Activated T-cell treated with anti-CD3 and anti-CD28 coated beads, Interleukin-2, amount 50 U/mL, for 72 hours (primary cell): Measurements from ENCODE around the gene PDE1C. TPM values are rescaled to one million over a fixed set of nuclear protein-coding genes. Genes with fewer than 3 reads are reported as not detected.

ENCODE experiments used
- ATAC-seq, 2 donors: fragments of 150-1000 bp; cut with Tn5 transposase; replicated peaks in 1 of 2; 2 replicates each; pipeline ENCODE4 v1.10.0; 2021; ENCODE audit warnings: moderate library complexity in 2 of 2, mild to moderate bottlenecking in 1 of 2
- DNase-seq, 2 donors: peaks; one replicate each; pipeline ENCODE4 v3.0.0; 2021 to 2022; ENCODE audit warnings: mixed read lengths in 1 of 2
- H3K27ac Mint-ChIP-seq: one replicate; pipeline ENCODE4 v1.8.0; 2022; ENCODE audit warnings: mild to moderate bottlenecking, moderate library complexity, mixed read lengths
- H3K27me3 Mint-ChIP-seq: one replicate; pipeline ENCODE4 v1.8.0; 2022; ENCODE audit warnings: low read depth, mixed read lengths
- H3K36me3 Mint-ChIP-seq, 2 donors: one replicate each; pipeline ENCODE4 v1.8.0; 2022; ENCODE audit warnings: mixed read lengths in 2 of 2, mild to moderate bottlenecking in 1 of 2; ENCODE audit not compliant: insufficient read depth in 2 of 2
- H3K4me1 Mint-ChIP-seq: one replicate; pipeline ENCODE4 v1.8.0; 2022; ENCODE audit warnings: low read depth, mixed read lengths
- H3K4me3 Mint-ChIP-seq, 2 donors: one replicate each; pipeline ENCODE4 v1.8.0; 2022; ENCODE audit warnings: mild to moderate bottlenecking in 2 of 2, mixed read lengths in 2 of 2, moderate library complexity in 2 of 2
- H3K9me3 Mint-ChIP-seq, 2 donors: one replicate each; pipeline ENCODE4 v1.8.0; 2022; ENCODE audit warnings: mixed read lengths in 2 of 2
- total RNA-seq, 2 donors: library from RNA; stranded (reverse); gene quantifications; one replicate each; pipeline ENCODE4 v1.2.3, GENCODE V29; 2022

PDE1C gene
- total RNA-seq, 2 donors from 2014 or later: not detected

DNA sequence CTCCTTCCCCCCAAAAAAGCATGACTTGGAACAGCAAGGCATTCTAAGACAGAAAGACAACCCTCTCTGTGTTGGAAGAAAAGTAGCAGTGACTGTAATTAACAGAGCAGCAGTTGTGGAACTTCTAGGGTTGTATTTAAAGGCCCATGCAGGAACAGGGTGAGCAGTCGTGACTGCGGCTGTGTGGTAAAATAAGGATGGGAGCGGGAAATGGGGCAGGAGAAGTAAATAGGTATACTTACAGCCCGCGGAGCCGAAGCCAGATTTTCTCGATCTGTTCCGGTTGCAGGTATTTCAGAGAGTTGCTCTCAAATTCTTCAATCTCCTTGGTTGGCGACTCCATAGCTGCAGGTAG lies 179 bp downstream of the PDE1C start:
- Mint-ChIP-seq H3K36me3 (no peaks in the 10 kb centered on the region), H3K9me3 (peaks cover 0 to 2% of the 10 kb centered on the region in 2 donors), H3K4me3 (no peak overlapping the region), H3K4me1 (no peaks in the 10 kb centered on the region), H3K27me3 (peaks cover 21% of the 10 kb centered on the region), H3K27ac (no peak overlapping the region)
- DNase-seq (no peak), ATAC-seq (no peak)

DNA sequence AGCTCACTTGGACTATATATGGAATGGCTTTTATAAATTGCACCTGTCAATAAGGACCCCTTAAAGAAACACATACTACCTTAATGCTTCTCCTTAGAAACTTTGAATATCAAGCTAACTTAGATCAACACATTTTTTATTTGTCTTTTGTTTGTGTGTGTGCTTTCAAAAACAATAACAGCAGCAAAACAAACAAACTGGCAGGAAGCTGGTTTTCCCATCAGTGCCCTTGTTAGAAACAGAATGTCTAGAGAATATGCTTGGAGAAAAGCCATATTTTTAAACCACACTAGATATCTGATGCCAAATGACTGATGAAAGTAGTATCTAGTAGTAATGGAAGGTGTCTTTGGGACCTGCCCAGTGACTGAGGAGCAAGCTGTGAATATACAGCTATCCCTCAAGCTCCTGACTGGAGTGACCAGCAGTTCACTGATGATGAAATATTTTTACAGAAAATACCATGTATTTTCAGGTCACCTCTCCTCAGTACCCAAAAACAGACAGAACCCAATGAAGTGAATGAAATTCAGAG lies 1.0 kb downstream of the PDE1C start:
- H3K36me3 Mint-ChIP-seq: no peaks in the 10 kb centered on the region
- no peak for ATAC-seq
- H3K27me3 Mint-ChIP-seq: peaks cover 21% of the 10 kb centered on the region

DNA sequence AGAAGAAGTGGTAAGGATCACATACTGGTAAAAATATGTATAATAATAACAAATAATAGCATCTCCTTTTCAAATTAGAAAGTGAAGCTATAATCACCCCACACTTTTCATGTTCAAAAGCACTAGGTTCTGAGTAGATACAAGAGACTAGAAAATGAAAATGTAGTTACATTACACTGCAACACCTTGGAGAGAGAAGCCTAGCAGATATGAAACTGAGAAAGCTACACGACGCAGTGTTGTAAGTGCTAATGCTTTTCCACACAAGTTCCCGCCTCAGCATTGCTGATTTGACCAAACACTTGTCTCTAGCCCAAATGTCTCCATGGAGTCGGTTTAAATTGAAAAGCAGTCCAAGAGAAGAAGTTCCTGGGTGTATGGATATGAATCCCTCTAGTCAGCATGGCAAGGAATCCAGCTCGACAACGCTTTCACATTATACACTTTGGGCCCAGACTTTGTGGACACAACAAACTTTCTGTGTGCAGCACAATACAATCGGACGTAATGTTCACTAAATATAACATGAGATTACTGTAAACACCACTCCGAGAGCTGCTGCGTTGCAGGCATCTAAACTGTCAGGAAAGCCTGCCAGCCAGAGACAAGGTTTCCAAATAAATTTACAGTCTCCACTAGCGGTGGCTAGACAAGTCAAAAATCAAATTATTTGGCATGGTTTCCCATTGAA lies 1.7 kb downstream of the PDE1C start:
- DNase-seq (no peak), ATAC-seq (no peak)
- H3K36me3 Mint-ChIP-seq: no peaks in the 10 kb centered on the region
- no peaks in the 10 kb centered on the region for H3K9me3 Mint-ChIP-seq
- H3K27ac Mint-ChIP-seq: no peak overlapping the region
- H3K4me1 Mint-ChIP-seq: no peaks in the 10 kb centered on the region
- no peak overlapping the region for H3K4me3 Mint-ChIP-seq
- H3K27me3 Mint-ChIP-seq: peaks cover 21% of the 10 kb centered on the region

More for the DNA sequence above, 1.0 kb downstream of the PDE1C start:
- Mint-ChIP-seq H3K27ac (no peak overlapping the region), H3K4me3 (no peak overlapping the region), H3K4me1 (no peaks in the 10 kb centered on the region), H3K9me3 (no peaks in the 10 kb centered on the region)
- DNase-seq: no peak

DNA sequence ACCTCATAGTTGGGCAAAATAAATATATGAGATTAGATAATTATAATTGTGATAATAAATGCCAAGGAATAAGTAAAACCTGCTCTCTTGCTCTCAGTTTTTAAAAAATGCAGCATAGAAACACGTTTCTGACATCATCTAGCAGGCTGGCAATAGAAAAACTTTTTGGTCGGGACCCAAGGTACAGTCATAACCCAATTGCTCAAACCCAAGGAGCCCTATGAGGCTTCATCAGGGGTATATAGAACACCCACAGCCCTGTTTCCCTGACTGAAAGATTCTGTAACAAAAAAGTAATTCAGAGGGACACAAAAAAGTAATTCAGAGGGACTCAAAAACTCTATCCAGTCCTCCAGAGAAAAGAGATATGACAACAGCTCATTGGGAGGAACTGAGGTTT lies 3.8 kb downstream of the PDE1C start:
- Mint-ChIP-seq H3K4me3 (no peak overlapping the region), H3K27ac (no peak overlapping the region), H3K36me3 (no peaks in the 10 kb centered on the region), H3K9me3 (no peaks in the 10 kb centered on the region), H3K4me1 (no peaks in the 10 kb centered on the region), H3K27me3 (peaks cover 10% of the 10 kb centered on the region)
- DNase-seq (no peak), ATAC-seq (no peak)

DNA sequence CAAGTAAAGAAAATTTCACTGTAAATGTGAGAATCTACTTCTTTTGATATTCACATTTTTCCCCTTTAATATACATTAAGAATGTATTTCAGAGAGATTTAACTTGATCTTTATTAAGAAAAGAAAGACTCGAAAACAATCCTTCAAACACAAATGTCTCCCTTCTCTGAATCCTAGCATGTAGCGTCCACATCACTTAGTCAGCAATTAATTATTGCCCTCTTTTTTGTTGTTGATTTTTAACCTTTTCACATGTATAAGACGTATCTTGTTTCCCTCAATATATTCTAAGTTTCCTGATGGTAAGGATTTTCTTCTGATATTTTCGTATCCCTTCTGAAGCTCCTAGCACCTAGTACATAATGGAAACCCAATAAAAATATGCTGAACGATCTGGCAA lies 6.6 kb downstream of the PDE1C start:
- Mint-ChIP-seq H3K27ac (no peak overlapping the region), H3K9me3 (peaks cover 0 to 1% of the 10 kb centered on the region in 2 donors), H3K4me1 (no peaks in the 10 kb centered on the region), H3K4me3 (no peak overlapping the region), H3K27me3 (no peaks in the 10 kb centered on the region), H3K36me3 (no peaks in the 10 kb centered on the region)
- no peak for DNase-seq
- ATAC-seq: no peak

DNA sequence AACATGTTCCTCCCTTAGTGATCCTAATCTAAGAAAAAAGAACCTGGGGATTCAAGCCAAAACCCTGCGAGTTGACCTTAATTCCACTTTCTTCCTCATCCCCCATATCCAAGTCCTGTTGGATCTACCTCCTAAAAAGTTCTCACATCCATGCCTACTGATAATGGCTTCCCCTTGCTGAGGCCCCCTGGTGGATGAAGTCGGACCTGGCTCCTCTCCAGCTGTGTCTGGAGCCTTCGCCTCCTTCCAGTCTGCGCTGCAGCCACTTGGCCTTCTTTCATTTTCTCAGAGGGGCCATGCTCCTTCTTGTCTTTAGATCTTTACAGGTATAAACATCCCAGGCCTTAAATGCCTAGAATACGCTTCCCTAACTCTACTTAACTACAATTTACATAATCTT lies 8.1 kb downstream of the PDE1C start:
- ATAC-seq: no peak
- DNase-seq: peak; percentile 6 to 8

DNA sequence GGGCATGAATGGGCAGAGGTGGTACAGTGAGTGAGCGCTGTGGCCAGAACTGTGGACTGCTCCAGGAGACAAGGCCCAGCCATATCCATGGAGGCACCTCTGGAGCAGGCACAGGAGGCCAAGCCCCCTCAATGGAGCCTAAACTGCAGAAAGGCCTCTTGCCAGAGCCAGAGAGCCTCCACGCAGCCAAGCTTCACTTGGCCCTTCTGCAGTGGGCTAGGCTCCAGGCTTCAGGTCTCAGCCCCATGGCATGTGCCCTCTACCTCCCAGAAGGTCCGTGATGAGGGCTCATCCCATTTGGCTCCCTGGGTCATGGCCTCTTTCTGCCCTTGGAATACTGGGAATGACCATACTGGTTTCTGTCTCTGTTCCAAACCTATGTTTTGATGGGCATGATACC lies 8.9 kb downstream of the PDE1C start:
- no peaks in the 10 kb centered on the region for H3K4me1 Mint-ChIP-seq
- H3K9me3 Mint-ChIP-seq: peaks cover 0 to 1% of the 10 kb centered on the region in 2 donors
- no peaks in the 10 kb centered on the region for H3K36me3 Mint-ChIP-seq
- no peaks in the 10 kb centered on the region for H3K27me3 Mint-ChIP-seq
- H3K4me3 Mint-ChIP-seq: no peak overlapping the region
- no peak overlapping the region for H3K27ac Mint-ChIP-seq
- no peak for ATAC-seq
- no peak for DNase-seq

More for the DNA sequence above, 8.1 kb downstream of the PDE1C start:
- Mint-ChIP-seq H3K36me3 (no peaks in the 10 kb centered on the region), H3K9me3 (peaks cover 0 to 1% of the 10 kb centered on the region in 2 donors), H3K4me1 (no peaks in the 10 kb centered on the region), H3K27me3 (no peaks in the 10 kb centered on the region), H3K4me3 (no peak overlapping the region), H3K27ac (no peak overlapping the region)

DNA sequence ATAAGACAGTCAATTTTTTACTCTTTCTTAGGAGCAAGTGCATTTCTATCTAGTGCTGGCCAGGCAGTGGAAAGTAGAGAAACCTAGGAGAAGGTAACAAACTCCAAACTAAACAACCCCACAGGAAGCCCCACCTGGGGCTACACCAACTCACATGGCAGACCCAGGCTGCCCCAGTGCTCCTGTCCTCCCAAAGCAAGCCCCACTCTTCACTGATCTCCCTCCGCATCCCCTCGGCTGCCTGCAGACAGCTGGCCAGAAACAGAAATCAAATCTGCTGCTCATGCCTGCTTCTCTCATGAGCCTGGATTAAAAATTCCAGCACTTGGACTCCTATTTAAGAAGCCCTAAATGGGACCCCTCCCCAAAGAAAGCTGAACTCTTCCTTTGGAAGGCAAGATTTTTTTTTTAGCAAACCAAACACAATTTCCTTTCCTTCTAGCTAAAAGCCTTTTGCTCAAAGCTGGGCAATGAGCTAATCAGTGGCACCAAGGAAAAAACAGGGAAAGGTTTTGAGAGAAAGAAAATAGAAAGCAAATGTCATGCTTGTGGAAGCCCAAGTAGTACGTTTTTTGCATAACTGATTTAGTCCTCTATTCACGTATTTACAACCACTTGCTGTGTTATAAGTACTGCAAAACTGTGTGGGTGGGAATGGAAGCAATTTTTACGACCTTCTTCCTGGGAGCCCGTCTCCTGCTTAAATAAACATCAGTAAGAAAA lies 10.8 kb downstream of the PDE1C start:
- ATAC-seq: no peak
- no peak overlapping the region for H3K4me3 Mint-ChIP-seq
- DNase-seq: no peak
- H3K36me3 Mint-ChIP-seq: no peaks in the 10 kb centered on the region
- H3K27me3 Mint-ChIP-seq: no peaks in the 10 kb centered on the region
- peaks cover 0 to 1% of the 10 kb centered on the region in 2 donors for H3K9me3 Mint-ChIP-seq
- no peak overlapping the region for H3K27ac Mint-ChIP-seq
- H3K4me1 Mint-ChIP-seq: no peaks in the 10 kb centered on the region

DNA sequence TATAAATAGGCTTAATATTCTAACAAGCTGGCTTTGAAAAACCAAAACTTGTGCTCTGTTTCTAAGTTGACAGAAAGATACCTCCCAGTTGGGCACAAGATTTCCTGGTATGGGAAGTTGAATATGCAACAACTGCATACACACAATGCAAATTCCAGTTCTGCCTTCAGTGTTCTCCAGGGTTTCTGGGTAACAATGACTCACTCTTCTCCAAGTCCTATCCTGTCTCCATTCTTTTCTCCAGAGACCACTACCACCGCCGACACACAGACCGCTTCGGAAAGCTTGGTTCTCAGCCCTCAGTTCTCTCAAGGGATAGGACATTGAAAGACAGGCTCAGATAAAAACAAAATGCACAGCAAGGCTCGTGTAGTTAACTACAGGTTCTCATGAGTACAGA lies 12.2 kb downstream of the PDE1C start:
- ATAC-seq: no peak
- DNase-seq: no peak
- H3K9me3 Mint-ChIP-seq: peaks cover 1 to 2% of the 10 kb centered on the region in 2 donors
- H3K36me3 Mint-ChIP-seq: no peaks in the 10 kb centered on the region
- no peaks in the 10 kb centered on the region for H3K4me1 Mint-ChIP-seq
- no peaks in the 10 kb centered on the region for H3K27me3 Mint-ChIP-seq
- no peak overlapping the region for H3K27ac Mint-ChIP-seq
- no peak overlapping the region for H3K4me3 Mint-ChIP-seq

DNA sequence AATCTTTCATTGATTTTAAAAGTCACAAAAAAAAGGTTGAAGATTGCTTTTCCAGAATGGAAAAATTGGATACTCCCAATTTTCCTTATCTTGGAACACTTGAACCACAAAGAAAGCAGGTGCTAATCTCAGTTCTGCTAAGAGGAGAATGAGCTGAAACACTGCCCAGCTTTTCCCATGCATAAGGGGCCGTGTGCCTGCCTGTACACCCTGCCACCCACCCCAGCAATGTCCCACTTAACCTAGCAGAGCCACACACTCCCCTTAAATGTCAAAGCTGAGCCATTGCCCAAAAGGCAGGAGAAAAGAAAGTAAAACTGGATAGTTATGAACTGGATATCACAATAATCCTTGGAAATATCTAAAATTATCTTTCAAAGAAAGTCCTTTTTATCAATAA lies 13.4 kb downstream of the PDE1C start:
- Mint-ChIP-seq H3K9me3 (peaks cover 1 to 2% of the 10 kb centered on the region in 2 donors), H3K27ac (no peak overlapping the region), H3K36me3 (no peaks in the 10 kb centered on the region), H3K4me1 (no peaks in the 10 kb centered on the region), H3K27me3 (no peaks in the 10 kb centered on the region), H3K4me3 (no peak overlapping the region)
- DNase-seq: no peak
- no peak for ATAC-seq

DNA sequence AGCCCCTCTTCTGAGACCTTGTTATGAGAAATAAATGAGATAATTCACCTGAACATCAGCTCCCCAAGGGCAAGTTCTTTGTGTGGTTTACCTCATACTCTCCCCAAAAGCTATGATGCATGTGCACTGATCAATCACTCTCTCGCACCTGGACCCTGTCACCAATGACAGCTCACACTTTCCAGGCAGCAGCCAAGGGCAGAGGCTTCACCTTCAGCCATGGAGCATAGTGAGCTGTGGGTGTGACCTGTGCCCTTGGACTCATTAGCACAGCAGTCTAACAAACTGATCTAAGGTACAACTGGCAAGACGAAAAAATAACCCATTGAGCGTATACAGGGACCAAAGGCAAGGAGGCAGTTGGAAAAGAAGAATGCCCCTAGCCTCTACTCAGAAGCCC lies 17.0 kb downstream of the PDE1C start:
- H3K27ac Mint-ChIP-seq: no peak overlapping the region
- H3K27me3 Mint-ChIP-seq: no peaks in the 10 kb centered on the region
- DNase-seq: no peak
- ATAC-seq: no peak
- H3K4me3 Mint-ChIP-seq: no peak overlapping the region
- no peaks in the 10 kb centered on the region for H3K4me1 Mint-ChIP-seq
- H3K9me3 Mint-ChIP-seq: peaks cover 0 to 4% of the 10 kb centered on the region in 2 donors
- H3K36me3 Mint-ChIP-seq: no peaks in the 10 kb centered on the region

DNA sequence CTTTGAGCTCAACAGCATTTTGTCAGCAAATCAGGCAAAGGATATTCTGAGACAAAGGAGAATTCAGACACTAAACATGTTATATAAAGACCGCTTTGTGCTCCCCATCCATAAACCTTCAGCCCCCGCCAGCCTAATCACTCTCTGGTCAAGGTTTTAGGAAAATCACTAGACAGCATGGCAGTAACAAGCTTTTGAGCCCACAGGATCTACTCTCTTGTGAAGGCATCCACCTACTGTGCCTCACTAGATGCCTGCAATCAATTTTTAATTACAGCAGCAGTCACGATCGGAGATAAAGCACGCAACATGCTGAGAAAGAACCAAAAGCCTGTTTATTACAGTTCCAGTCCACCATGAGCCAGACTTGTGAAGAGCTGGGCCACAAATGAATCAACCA lies 19.1 kb downstream of the PDE1C start:
- ATAC-seq (no peak), DNase-seq (no peak)
- Mint-ChIP-seq H3K27me3 (no peaks in the 10 kb centered on the region), H3K36me3 (no peaks in the 10 kb centered on the region), H3K27ac (no peak overlapping the region), H3K9me3 (peaks cover 0 to 4% of the 10 kb centered on the region in 2 donors), H3K4me3 (no peak overlapping the region), H3K4me1 (no peaks in the 10 kb centered on the region)

DNA sequence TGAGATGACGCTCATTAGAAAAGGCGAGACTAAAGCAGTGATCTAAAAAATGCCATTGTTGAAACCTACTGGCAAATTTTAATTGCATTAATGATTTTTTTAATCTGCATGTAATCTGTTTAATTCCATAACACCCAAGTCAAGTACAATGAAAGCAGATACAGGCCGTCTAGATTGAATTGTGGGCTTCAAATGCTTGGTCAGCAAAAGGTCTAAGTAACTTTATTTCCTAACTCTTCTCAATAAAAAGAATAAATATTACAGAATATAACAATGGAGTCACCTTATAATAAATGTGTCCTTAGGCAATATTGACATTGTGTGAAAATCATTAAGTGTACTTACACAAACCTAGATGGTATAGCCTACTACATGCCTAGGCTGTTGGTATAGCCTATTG lies 20.6 kb downstream of the PDE1C start:
- no peaks in the 10 kb centered on the region for H3K27me3 Mint-ChIP-seq
- H3K4me1 Mint-ChIP-seq: no peaks in the 10 kb centered on the region
- no peaks in the 10 kb centered on the region for H3K36me3 Mint-ChIP-seq
- no peak overlapping the region for H3K27ac Mint-ChIP-seq
- H3K4me3 Mint-ChIP-seq: no peak overlapping the region
- H3K9me3 Mint-ChIP-seq: peaks cover 0 to 4% of the 10 kb centered on the region in 2 donors
- DNase-seq: no peak
- no peak for ATAC-seq
